ENCODE data around the gene ZSCAN5A. TPM values are rescaled to one million over a fixed set of nuclear protein-coding genes. Genes with fewer than 3 reads are reported as not detected.
"Not testable (repeated sequence)": the region's sequence is repeated elsewhere in the genome, so short reads cannot be mapped to it uniquely, and the experiment has no call there.

ZSCAN5A gene
- total and polyA plus RNA-seq, 8 donors, result 4.4 to 8.1 (median 5.5) TPM

- H3K4me1 ChIP-seq, result no peaks in the 10 kb centered on the region
- no peak for TF ChIP-seq CTCF (IDR thresholded peaks at IDR 0.05)
- FAIRE-seq (no peak), DNase-seq (no peak), ATAC-seq (no peak)
- intact Hi-C loops (cut with DNase I), result loop anchor here in 1 of 3 donors (10.0 kb wide), 1 partner anchor 276 kb away; no protein-coding TSS in a partner anchor
- no peaks in the 10 kb centered on the region for H3K36me3 ChIP-seq
- WGBS, 2 donors, result 71 to 83% methylated on average over 6 of the region's 6 CpGs
- no peaks in the 10 kb centered on the region for H3K27me3 ChIP-seq
- no peak overlapping the region for H3K4me3 ChIP-seq
- H3K27ac ChIP-seq, result no peak overlapping the region
- H3K9me3 ChIP-seq, result no peaks in the 10 kb centered on the region
Measured at GRCh38 chr19:56351208-56351607, 36.6 kb upstream of the ZSCAN5A start.

GRCh38 chr19:56350416-56351045, 35.9 kb upstream of the ZSCAN5A start:
- FAIRE-seq (peak; percentile 60), ATAC-seq (peak in 3 of 4 donors; percentile 56 to 64 (median 62)), DNase-seq (peak in 3 of 6 donors; percentile 13 to 41 (median 17))
- H3K9me3 ChIP-seq, result no peaks in the 10 kb centered on the region
- no peak overlapping the region for H3K4me3 ChIP-seq
- peak; percentile 59 to 77 (median 74) for TF ChIP-seq CTCF (IDR thresholded peaks at IDR 0.05)
- H3K27me3 ChIP-seq, result no peaks in the 10 kb centered on the region
- no peaks in the 10 kb centered on the region for H3K4me1 ChIP-seq
- intact Hi-C loops (cut with DNase I), result loop anchor here in 1 of 3 donors (10.0 kb wide), 1 partner anchor 276 kb away; no protein-coding TSS in a partner anchor
- H3K36me3 ChIP-seq, result no peaks in the 10 kb centered on the region
- WGBS, 2 donors, result 20 to 24% methylated on average over 8 of the region's 8 CpGs
- no peak overlapping the region for H3K27ac ChIP-seq

GRCh38 chr19:56348289-56348877, 33.7 kb upstream of the ZSCAN5A start:
- H3K27ac ChIP-seq, result no peak overlapping the region
- intact Hi-C loops (cut with DNase I), result no loop called here
- WGBS, 2 donors, result 49 to 57% methylated on average over 5 of the region's 5 CpGs
- H3K4me3 ChIP-seq, result no peak overlapping the region
- no peak for TF ChIP-seq CTCF (IDR thresholded peaks at IDR 0.05)
- ATAC-seq (no peak), DNase-seq (no peak), FAIRE-seq (no peak)
- H3K4me1 ChIP-seq, result no peaks in the 10 kb centered on the region
- H3K27me3 ChIP-seq, result no peaks in the 10 kb centered on the region
- H3K36me3 ChIP-seq, result no peaks in the 10 kb centered on the region
- H3K9me3 ChIP-seq, result no peaks in the 10 kb centered on the region

GRCh38 chr19:56347163-56347778, 32.6 kb upstream of the ZSCAN5A start:
- Histone ChIP-seq H3K9me3 (no peaks in the 10 kb centered on the region), H3K4me3 (no peak overlapping the region), H3K4me1 (no peaks in the 10 kb centered on the region), H3K27ac (no peak overlapping the region), H3K27me3 (no peaks in the 10 kb centered on the region), H3K36me3 (no peaks in the 10 kb centered on the region)
- intact Hi-C loops (cut with DNase I), result no loop called here
- no peak for DNase-seq
- FAIRE-seq, result no peak
- no peak for TF ChIP-seq CTCF (IDR thresholded peaks at IDR 0.05)
- 42 to 49% methylated on average over 7 of the region's 7 CpGs for WGBS, 2 donors
- ATAC-seq, result no peak

GRCh38 chr19:56341948-56342347, 27.3 kb upstream of the ZSCAN5A start:
- DNase-seq (no peak), FAIRE-seq (no peak), ATAC-seq (no peak)
- Histone ChIP-seq H3K27me3 (no peaks in the 10 kb centered on the region), H3K4me3 (no peak overlapping the region), H3K36me3 (no peaks in the 10 kb centered on the region), H3K27ac (no peak overlapping the region), H3K4me1 (no peaks in the 10 kb centered on the region), H3K9me3 (no peaks in the 10 kb centered on the region)
- intact Hi-C loops (cut with DNase I), result no loop called here
- no peak for TF ChIP-seq CTCF (IDR thresholded peaks at IDR 0.05)

GRCh38 chr19:56339031-56339430, 24.4 kb upstream of the ZSCAN5A start:
- DNase-seq; H3K27me3 ChIP-seq; ATAC-seq; H3K36me3 ChIP-seq; H3K9me3 ChIP-seq; H3K4me1 ChIP-seq; intact Hi-C loops (cut with DNase I); FAIRE-seq; H3K27ac ChIP-seq; H3K4me3 ChIP-seq: not testable (repeated sequence)
- 89 to 94% methylated on average over 6 of the region's 10 CpGs for WGBS, 2 donors

GRCh38 chr19:56337077-56337476, 22.4 kb upstream of the ZSCAN5A start:
- ATAC-seq; FAIRE-seq; DNase-seq; H3K27me3 ChIP-seq; H3K27ac ChIP-seq; H3K9me3 ChIP-seq; H3K4me3 ChIP-seq; intact Hi-C loops (cut with DNase I); H3K4me1 ChIP-seq; H3K36me3 ChIP-seq: not testable (repeated sequence)
- 60 to 75% methylated on average over 8 of the region's 8 CpGs for WGBS, 2 donors

Measured in pancreas (tissue), 10 donors.